Hematopoietic multipotent progenitor cell (in vitro differentiated cells): ENCODE data around the gene MEAF6. TPM values are rescaled to one million over a fixed set of nuclear protein-coding genes. Genes with fewer than 3 reads are reported as not detected.

Experiments used
- DNase-seq, 3 donors: peaks; one replicate each; pipeline ENCODE4 v3.0.0-alpha.2; 2011 to 2015; ENCODE audit warnings: low read depth in 2 of 3, low spot score in 2 of 3
- small RNA-seq: library from RNA; depleted of rRNA; stranded (forward); fragments of <200 nt; gene quantifications from one replicate; pipeline ENCODE3, GENCODE V24; 2012
- total RNA-seq: library from RNA; depleted of rRNA; stranded (reverse); fragments of >200 nt; gene quantifications from one replicate; pipeline ENCODE4 v1.2.3, GENCODE V29; 2012

Gene MEAF6
- total RNA-seq, 1 donor, result 31.0 TPM

GRCh38 chr1:37446874-37447273 lies 67.7 kb downstream of the MEAF6 start:
- no peak for DNase-seq

- DNase-seq, result no peak
These were observed 71.9 kb downstream of the MEAF6 start for GRCh38 chr1:37442644-37443043.

Small RNA genes within 50 kb of the gene (small RNA-seq; reads per million reads assigned to genes)
- not detected for gene AL034379.1
- not detected for gene MIR5581

Other genes starting within 250 kb of the MEAF6 start
- 21.3 TPM for gene ZC3H12A, start 40.2 kb downstream of the MEAF6 start, total RNA-seq
- gene SNIP1, start 39.5 kb upstream of the MEAF6 start, total RNA-seq, result 11.0 TPM
- gene DNALI1, start 42.2 kb upstream of the MEAF6 start, total RNA-seq, result 0.54 TPM
- gene GNL2, start 81.2 kb upstream of the MEAF6 start, total RNA-seq, result 22.6 TPM
- not detected for gene RSPO1, start 120.1 kb upstream of the MEAF6 start, total RNA-seq
- gene CDCA8, start 177.8 kb upstream of the MEAF6 start, total RNA-seq, result 1.6 TPM